Central memory CD4-positive, alpha-beta T cell (primary cell): ENCODE data around the gene SOX18.
A peak's percentile ranks its signal among the peaks of the same experiment; 100 is the strongest.

ENCODE experiments used
- DNase-seq: peaks from one replicate; pipeline ENCODE4 v3.0.0; 2022

The SOX18 gene

GRCh38 chr20:64015635-64016034 is 33.8 kb downstream of the SOX18 start:
- no peak for DNase-seq

- peak; percentile 44 for DNase-seq
Observed at GRCh38 chr20:64012385-64013154, 36.9 kb downstream of the SOX18 start.

- no peak for DNase-seq
Observed at GRCh38 chr20:64011366-64011779, 38.1 kb downstream of the SOX18 start.

- no peak for DNase-seq
Observed at GRCh38 chr20:64010711-64011237, 38.7 kb downstream of the SOX18 start.

GRCh38 chr20:64009811-64010387 is 39.5 kb downstream of the SOX18 start:
- DNase-seq = no peak

GRCh38 chr20:64006902-64007301 is 42.5 kb downstream of the SOX18 start:
- no peak for DNase-seq

GRCh38 chr20:64006490-64006889 is 42.9 kb downstream of the SOX18 start:
- no peak for DNase-seq

- no peak for DNase-seq
Observed at GRCh38 chr20:64005394-64005793, 44.0 kb downstream of the SOX18 start.

- no peak for DNase-seq
Observed at GRCh38 chr20:64003960-64004725, 45.3 kb downstream of the SOX18 start.

- DNase-seq = no peak
Observed at GRCh38 chr20:64001607-64002011, 47.8 kb downstream of the SOX18 start.

- DNase-seq = no peak
Observed at GRCh38 chr20:64000906-64001305, 48.5 kb downstream of the SOX18 start.
